ENCODE measurements around the gene LTBP2. TPM values are rescaled to one million over a fixed set of nuclear protein-coding genes. Genes with fewer than 3 reads are reported as not detected.
A peak's percentile ranks its signal among the peaks of the same experiment; 100 is the strongest.

The LTBP2 gene
- total RNA-seq, 1 experiment from 2014 or later: 17.4 TPM

- ChIA-PET CTCF (interaction anchor here (0.7 to 2.2 kb wide), 2 partner anchors 38 to 71 kb away, joined by 3 to 11 read pairs; no protein-coding TSS in a partner anchor), POLR2A (ENCODE audit: unreplicated experiment) (interaction anchor here (0.6 to 0.7 kb wide), 3 partner anchors 37 to 133 kb away, joined by 3 to 4 read pairs (median 4); no protein-coding TSS in a partner anchor)
- H3K4me1 ChIP-seq (ENCODE audit: insufficient read depth, low read length): peaks cover 76% of the 10 kb centered on the region
- peak overlapping the region; percentile 80 for H3K9ac ChIP-seq (ENCODE audit: low read length)
- H3F3A ChIP-seq (ENCODE audit: low read length, unreplicated experiment): peaks cover 17% of the 10 kb centered on the region
- H3K4me2 ChIP-seq (ENCODE audit: low read length): peak overlapping the region; percentile 85
- ATAC-seq (peak; percentile 4), DNase-seq (peak; percentile 43)
- no peaks in the 10 kb centered on the region for H3K36me3 ChIP-seq (ENCODE audit: low read depth, low read length)
- TF ChIP-seq, protein P1, sequence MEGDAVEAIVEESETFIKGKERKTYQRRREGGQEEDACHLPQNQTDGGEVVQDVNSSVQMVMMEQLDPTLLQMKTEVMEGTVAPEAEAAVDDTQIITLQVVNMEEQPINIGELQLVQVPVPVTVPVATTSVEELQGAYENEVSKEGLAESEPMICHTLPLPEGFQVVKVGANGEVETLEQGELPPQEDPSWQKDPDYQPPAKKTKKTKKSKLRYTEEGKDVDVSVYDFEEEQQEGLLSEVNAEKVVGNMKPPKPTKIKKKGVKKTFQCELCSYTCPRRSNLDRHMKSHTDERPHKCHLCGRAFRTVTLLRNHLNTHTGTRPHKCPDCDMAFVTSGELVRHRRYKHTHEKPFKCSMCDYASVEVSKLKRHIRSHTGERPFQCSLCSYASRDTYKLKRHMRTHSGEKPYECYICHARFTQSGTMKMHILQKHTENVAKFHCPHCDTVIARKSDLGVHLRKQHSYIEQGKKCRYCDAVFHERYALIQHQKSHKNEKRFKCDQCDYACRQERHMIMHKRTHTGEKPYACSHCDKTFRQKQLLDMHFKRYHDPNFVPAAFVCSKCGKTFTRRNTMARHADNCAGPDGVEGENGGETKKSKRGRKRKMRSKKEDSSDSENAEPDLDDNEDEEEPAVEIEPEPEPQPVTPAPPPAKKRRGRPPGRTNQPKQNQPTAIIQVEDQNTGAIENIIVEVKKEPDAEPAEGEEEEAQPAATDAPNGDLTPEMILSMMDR (conservative IDR thresholded peaks at IDR 0.05; ENCODE audit: low read depth, low read length): no peak
- TF ChIP-seq EZH2 (IDR thresholded peaks at IDR 0.05; ENCODE audit: low read length, unreplicated experiment) (no peak), EZH2phosphoT487 (IDR thresholded peaks at IDR 0.05; ENCODE audit: borderline replicate concordance, low read length) (no peak)
- BruUV-seq (replicated peaks): TSS peak; percentile 70
- H4K20me1 ChIP-seq (ENCODE audit: low read length): no peaks in the 10 kb centered on the region
- H3K9me3 ChIP-seq (ENCODE audit: low read length): no peaks in the 10 kb centered on the region
- H3K79me2 ChIP-seq (ENCODE audit: low read length): peaks cover 19% of the 10 kb centered on the region; the same call in 1 of the 2 replicates
- H3K27ac ChIP-seq (ENCODE audit: low read length): peak overlapping the region; percentile 98
- no peaks in the 10 kb centered on the region for H3K9me2 ChIP-seq (replicated peaks; ENCODE audit: low read length)
- intact Hi-C loops (cut with micrococcal nuclease): loop anchor here (1.0 kb wide), 2 partner anchors 22 to 78 kb away; partner anchors contain the start of genes ISCA2 and NPC2
- peak overlapping the region; percentile 57 for H3K4me3 ChIP-seq (ENCODE audit: low read length)
- no peak overlapping the region; the same call in 1 of the 2 replicates for H2AFZ ChIP-seq (ENCODE audit: low read length)
- no peaks in the 10 kb centered on the region for H3K27me3 ChIP-seq (ENCODE audit: low read length)
Measured at GRCh38 chr14:74571441-74571841, 40.6 kb downstream of the LTBP2 start.

DNA sequence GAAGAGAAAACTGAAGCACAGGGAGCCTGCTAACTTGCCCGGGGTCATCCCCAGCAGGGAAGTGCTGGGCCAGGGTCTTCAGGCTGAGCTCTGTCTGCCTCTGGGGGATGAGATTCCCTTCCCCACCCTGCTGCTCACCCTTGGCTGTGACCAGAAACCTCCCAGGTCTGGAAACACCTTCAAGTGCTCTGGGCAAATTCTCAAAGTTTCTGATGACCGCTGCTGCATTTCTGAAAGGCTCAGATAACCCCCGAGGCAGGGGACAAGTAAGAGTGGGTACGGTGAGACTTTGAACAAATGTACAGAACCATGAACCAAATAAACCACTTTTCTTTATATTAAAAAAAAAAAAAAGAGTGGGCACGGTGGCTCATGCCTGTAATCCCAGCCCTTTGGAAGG is 41.3 kb downstream of the LTBP2 start:
- intact Hi-C loops (cut with micrococcal nuclease): loop anchor here (1.0 kb wide), 2 partner anchors 21 to 77 kb away; partner anchors contain the start of genes ISCA2 and NPC2
- ChIA-PET POLR2A (ENCODE audit: unreplicated experiment) (interaction anchor here (0.6 to 0.7 kb wide), 2 partner anchors 38 to 47 kb away, joined by 3 to 4 read pairs; no protein-coding TSS in a partner anchor), CTCF (no interaction called here)

More for the DNA sequence above, 41.3 kb downstream of the LTBP2 start:
- peaks cover 17% of the 10 kb centered on the region for H3F3A ChIP-seq (ENCODE audit: low read length, unreplicated experiment)
- H3K27ac ChIP-seq (ENCODE audit: low read length): peak overlapping the region; percentile 98
- no peaks in the 10 kb centered on the region for H3K9me2 ChIP-seq (replicated peaks; ENCODE audit: low read length)
- no TSS peak for BruUV-seq (replicated peaks)
- no peaks in the 10 kb centered on the region for H3K27me3 ChIP-seq (ENCODE audit: low read length)
- H4K20me1 ChIP-seq (ENCODE audit: low read length): no peaks in the 10 kb centered on the region
- peak overlapping the region; percentile 85; the same call in 1 of the 2 replicates for H3K4me2 ChIP-seq (ENCODE audit: low read length)
- peaks cover 19% of the 10 kb centered on the region; the same call in 1 of the 2 replicates for H3K79me2 ChIP-seq (ENCODE audit: low read length)
- H3K36me3 ChIP-seq (ENCODE audit: low read depth, low read length): no peaks in the 10 kb centered on the region
- no peak overlapping the region for H3K4me3 ChIP-seq (ENCODE audit: low read length)
- DNase-seq: no peak
- peak overlapping the region; percentile 80 for H3K9ac ChIP-seq (ENCODE audit: low read length)
- ATAC-seq: no peak
- no peaks in the 10 kb centered on the region for H3K9me3 ChIP-seq (ENCODE audit: low read length)
- TF ChIP-seq EZH2phosphoT487 (IDR thresholded peaks at IDR 0.05; ENCODE audit: borderline replicate concordance, low read length): no peak
- no peak for TF ChIP-seq EZH2 (IDR thresholded peaks at IDR 0.05; ENCODE audit: low read length, unreplicated experiment)
- TF ChIP-seq, protein P1 (conservative IDR thresholded peaks at IDR 0.05; ENCODE audit: low read depth, low read length): no peak
- H3K4me1 ChIP-seq (ENCODE audit: insufficient read depth, low read length): peaks cover 83% of the 10 kb centered on the region
- no peak overlapping the region for H2AFZ ChIP-seq (ENCODE audit: low read length)
